H1 (cell line): ENCODE measurements around the gene SPATS2. TPM values are rescaled to one million over a fixed set of nuclear protein-coding genes. Genes with fewer than 3 reads are reported as not detected.

Experiments used
- CTCF ChIA-PET: fragments of 300-600 bp; sonication (Branson Sonifier 250); formaldehyde crosslinking; loops from one replicate; lab custom pipeline; 2021; ENCODE audit not compliant: partially characterized antibody; lab: Charles Lee
- POLR2A ChIA-PET: fragments of 300-600 bp; sonication (Branson Sonifier 250); formaldehyde crosslinking; loops from one replicate; lab custom pipeline; 2021; ENCODE audit warnings: inconsistent platforms; ENCODE audit not compliant: partially characterized antibody; lab: Charles Lee
- DNase-seq, 2 experiments: peaks; one replicate each; pipeline versions ENCODE4 v3.0.0 to v3.0.0-alpha.2; 2010 to 2022; ENCODE audit warnings: low spot score in 2 of 2, low read depth in 1 of 2, mixed read lengths in 1 of 2
- FAIRE-seq: peaks from 2 replicates; lab custom pipeline; 2011; peaks lifted over from hg19 to GRCh38; lab: Jason Lieb, UNC
- H2AFZ ChIP-seq: 2 replicates; pipeline ENCODE4 v1.8.1; 2012; ENCODE audit warnings: low read length, inconsistent platforms
- H2AK5ac ChIP-seq: 2 replicates; pipeline ENCODE4 v1.6.1; 2013; ENCODE audit warnings: low read depth, low read length
- H2BK120ac ChIP-seq: replicated peaks from 2 replicates; pipeline ENCODE3; 2013; ENCODE audit warnings: low read depth, low read length, inconsistent platforms
- H2BK12ac ChIP-seq: 2 replicates; pipeline ENCODE4 v1.6.1; 2013; ENCODE audit warnings: low read depth, low read length
- H2BK15ac ChIP-seq: 2 replicates; pipeline ENCODE4 v1.6.1; 2013; ENCODE audit warnings: low read length
- H2BK20ac ChIP-seq: 2 replicates; pipeline ENCODE4 v1.6.1; 2013; ENCODE audit warnings: low read length
- H2BK5ac ChIP-seq: 2 replicates; pipeline ENCODE4 v1.6.1; 2013; ENCODE audit warnings: low read depth, low read length
- H3K14ac ChIP-seq: 2 replicates; pipeline ENCODE4 v1.6.1; 2013; ENCODE audit warnings: inconsistent platforms; ENCODE audit not compliant: insufficient read length
- H3K18ac ChIP-seq: 2 replicates; pipeline ENCODE4 v1.6.1; 2013; ENCODE audit warnings: low read length; ENCODE audit errors: extremely low read depth
- H3K23ac ChIP-seq: 2 replicates; pipeline ENCODE4 v1.6.1; 2013; ENCODE audit warnings: inconsistent platforms; ENCODE audit not compliant: insufficient read length
- H3K23me2 ChIP-seq: 2 replicates; pipeline ENCODE4 v1.6.1; 2013; ENCODE audit warnings: low read depth, low read length
- H3K27ac ChIP-seq: 2 replicates; pipeline ENCODE4 v1.6.1; 2011; ENCODE audit warnings: low read depth, low read length, inconsistent platforms
- H3K27me3 ChIP-seq, 4 experiments: replicated peaks in 1 of 4; 1 replicate in 1 of 4; 2 replicates in 3 of 4; pipeline versions ENCODE4 v1.6.1 to v1.8.1; 2011 to 2013; ENCODE audit warnings: low read length in 3 of 4, mild to moderate bottlenecking in 3 of 4, inconsistent platforms in 2 of 4, mixed read lengths in 2 of 4, moderate library complexity in 1 of 4; ENCODE audit not compliant: control insufficient read depth in 3 of 4, insufficient read depth in 3 of 4; ENCODE audit errors: extremely low read depth in 1 of 4
- H3K36me3 ChIP-seq, 4 experiments: 2 replicates each; pipeline versions ENCODE4 v1.6.1 to v1.8.1; 2011 to 2013; ENCODE audit warnings: mild to moderate bottlenecking in 4 of 4, low read length in 3 of 4, moderate library complexity in 2 of 4, control low read depth in 1 of 4, inconsistent platforms in 1 of 4; ENCODE audit not compliant: insufficient read depth in 4 of 4, control insufficient read depth in 2 of 4
- H3K4ac ChIP-seq: replicated peaks from 2 replicates; pipeline ENCODE3; 2013; ENCODE audit warnings: low read length, low read depth, mixed read lengths, inconsistent platforms; ENCODE audit not compliant: insufficient read length
- H3K4me1 ChIP-seq, 4 experiments: replicated peaks in 1 of 4; 1 replicate in 1 of 4; 2 replicates in 3 of 4; pipeline versions ENCODE4 v1.6.1 to v1.8.1; 2011 to 2013; ENCODE audit warnings: low read length in 3 of 4, inconsistent platforms in 2 of 4, mixed read lengths in 1 of 4; ENCODE audit not compliant: insufficient read depth in 4 of 4, control insufficient read depth in 3 of 4
- H3K4me2 ChIP-seq, 2 experiments: 2 replicates each; pipeline versions ENCODE4 v1.6.1 to v1.8.1; 2011 to 2013; ENCODE audit warnings: low read depth in 2 of 2, low read length in 2 of 2, control low read depth in 1 of 2, inconsistent platforms in 1 of 2, mild to moderate bottlenecking in 1 of 2; ENCODE audit not compliant: insufficient read depth in 1 of 2
- H3K4me3 ChIP-seq, 4 experiments: fragments of 200-600, 300-600 bp in 1 of 4; sonication (generic), shearing (Covaris generic), sonication (Bioruptor Twin) in 1 of 4; 2 replicates each; pipeline versions ENCODE4 v1.5.1 to v1.8.1; 2011 to 2016; ENCODE audit warnings: low read length in 4 of 4, low read depth in 3 of 4, control low read depth in 2 of 4, inconsistent platforms in 2 of 4, mild to moderate bottlenecking in 2 of 4, mixed read lengths in 1 of 4, moderate library complexity in 1 of 4; ENCODE audit not compliant: insufficient read depth in 2 of 4; ENCODE audit errors: extremely low read depth in 1 of 4
- H3K56ac ChIP-seq: replicated peaks from 2 replicates; pipeline ENCODE3; 2013; ENCODE audit warnings: low read depth, mild to moderate bottlenecking, mixed read lengths, low read length, inconsistent platforms; ENCODE audit not compliant: insufficient read length
- H3K79me1 ChIP-seq: 2 replicates; pipeline ENCODE4 v1.6.1; 2013; ENCODE audit warnings: low read depth, low read length, control low read depth
- H3K79me2 ChIP-seq, 2 experiments: 2 replicates each; pipeline versions ENCODE4 v1.6.1 to v1.8.1; 2012 to 2013; ENCODE audit warnings: low read length in 2 of 2, mild to moderate bottlenecking in 2 of 2, inconsistent platforms in 1 of 2; ENCODE audit not compliant: insufficient read depth in 2 of 2, control insufficient read depth in 1 of 2
- H3K9ac ChIP-seq, 4 experiments: replicated peaks in 1 of 4; 1 replicate in 1 of 4; 2 replicates in 3 of 4; pipeline versions ENCODE4 v1.6.1 to v1.8.1; 2011 to 2013; ENCODE audit warnings: low read depth in 3 of 4, low read length in 3 of 4, control low read depth in 2 of 4, mild to moderate bottlenecking in 2 of 4, moderate library complexity in 2 of 4, inconsistent platforms in 1 of 4; ENCODE audit errors: extremely low read depth in 1 of 4
- H3K9me3 ChIP-seq, 2 experiments: 2 replicates each; pipeline versions ENCODE4 v1.6.1 to v1.8.1; 2012 to 2013; ENCODE audit warnings: mild to moderate bottlenecking in 2 of 2, moderate library complexity in 2 of 2, control low read depth in 1 of 2, inconsistent platforms in 1 of 2, low read depth in 1 of 2, low read length in 1 of 2, mixed read lengths in 1 of 2; ENCODE audit not compliant: insufficient read depth in 2 of 2
- H4K20me1 ChIP-seq, 2 experiments: replicated peaks in 1 of 2; 2 replicates each; pipeline versions ENCODE3 to v1.8.1; 2011 to 2013; ENCODE audit warnings: inconsistent platforms in 2 of 2, low read length in 2 of 2, mild to moderate bottlenecking in 1 of 2; ENCODE audit not compliant: insufficient read depth in 2 of 2, control insufficient read depth in 1 of 2
- H4K5ac ChIP-seq: 2 replicates; pipeline ENCODE4 v1.6.1; 2013; ENCODE audit warnings: low read length, low read depth, mixed read lengths, inconsistent platforms; ENCODE audit not compliant: insufficient read length
- H4K8ac ChIP-seq: 2 replicates; pipeline ENCODE4 v1.8.0; 2013; ENCODE audit warnings: mild to moderate bottlenecking, moderate library complexity, low read length, inconsistent platforms; ENCODE audit not compliant: insufficient read depth; ENCODE audit errors: extremely low read depth
- H4K91ac ChIP-seq: replicated peaks from 2 replicates; pipeline ENCODE3; 2013; ENCODE audit warnings: low read length, mixed read lengths, inconsistent platforms; ENCODE audit not compliant: insufficient read length
- HDAC6 ChIP-seq: IDR thresholded peaks from one replicate; pipeline ENCODE4 v1.7.1; 2012; ENCODE audit warnings: low read depth, mild to moderate bottlenecking, inconsistent platforms, low read length, moderate library complexity
- POLR2AphosphoS5 ChIP-seq: IDR thresholded peaks from 2 replicates; pipeline ENCODE4 v1.6.1; 2011; ENCODE audit warnings: low read depth, low read length
- POU5F1 ChIP-seq: IDR thresholded peaks from 2 replicates; pipeline ENCODE4 v1.6.1; 2011; ENCODE audit warnings: low read depth, mild to moderate bottlenecking, low read length, moderate library complexity
- SRF ChIP-seq: IDR thresholded peaks from 2 replicates; pipeline ENCODE4 v1.6.1; 2011; ENCODE audit warnings: mild to moderate bottlenecking, low read depth, low read length, moderate library complexity
- TAF1 ChIP-seq: IDR thresholded peaks from 2 replicates; pipeline ENCODE4 v1.6.1; 2011; ENCODE audit warnings: mild to moderate bottlenecking, low read depth, low read length
- TAF7 ChIP-seq: optimal IDR thresholded peaks from 2 replicates; pipeline ENCODE3; 2011; ENCODE audit warnings: low read depth, mild to moderate bottlenecking, inconsistent platforms, low read length, moderate library complexity, borderline replicate concordance
- WGBS, 2 experiments: shearing (Covaris generic) in 1 of 2; methylation state at CpG; one replicate each; pipeline versions ENCODE4 v1.1.6 to v1.1.7; 2013 to 2015; ENCODE audit warnings: low lambda C conversion rate in 2 of 2, mixed read lengths in 2 of 2, inconsistent platforms in 1 of 2, low coverage in 1 of 2, missing lambda C conversion rate in 1 of 2; ENCODE audit not compliant: insufficient replicate concordance in 2 of 2, insufficient coverage in 1 of 2, insufficient read length in 1 of 2; ENCODE audit errors: extremely low coverage in 1 of 2, missing lambda C conversion rate in 1 of 2; 5-methylcytosine and 5-hydroxymethylcytosine counted together
- polyA plus RNA-seq, 7 experiments: library from polyadenylated mRNA; depleted of rRNA in 3 of 7; stranded (reverse) in 5 of 7; unstranded in 2 of 7; fragments of >200 nt in 5 of 7; fragments of 200-250 nt in 2 of 7; gene quantifications; 1 replicate in 5 of 7; 2 replicates in 1 of 7; 4 replicates in 1 of 7; pipeline versions ENCODE4 v1.2.1 to v1.2.3, GENCODE V29; 2011 to 2013; ENCODE audit warnings: missing spikeins in 2 of 7, mixed read lengths in 2 of 7
- total RNA-seq: library from RNA; stranded (reverse); fragmentation: NEBNext Ultra II Directional; extraction: Animal tissue kit (Norgen Biotek cat#: 25700); gene quantifications from 2 replicates; pipeline ENCODE4 v1.2.1, GENCODE V29; 2021

Gene SPATS2
- total and polyA plus RNA-seq, 2 of the 8 experiments (the other 6 are each of a cell fraction or from before 2014, with no cell fraction given): 19.2 to 24.5 TPM

GRCh38 chr12:49538510-49539403 is 171.5 kb downstream of the SPATS2 start, which contains the start of gene KCNH3:
KCNH3 (plus strand) TSS chr12:49539030; CDS start chr12:49539417, 387 bp downstream.
- H3K79me2 ChIP-seq: no peaks in the 10 kb centered on the region
- H2BK12ac ChIP-seq: no peak within 1 kb of the TSS
- H3K9ac ChIP-seq: no peak within 1 kb of the TSS
- FAIRE-seq: no peak
- no peak within 1 kb of the TSS for H2BK120ac ChIP-seq
- ChIA-PET POLR2A (interaction anchor here (1.1 to 2.1 kb wide), 4 partner anchors 25 to 273 kb away, joined by 3 to 4 read pairs (median 4); partner anchors contain the start of genes SPATS2 and TUBA1C), CTCF (interaction anchor here (0.6 to 7.8 kb wide), 9 partner anchors 13 to 250 kb away, joined by 3 to 91 read pairs (median 4); partner anchors contain the start of gene PRPH)
- H3K27me3 ChIP-seq: peaks cover 64 to 87% (median 84%) of the 10 kb centered on the region in 4 experiments
- no peak within 1 kb of the TSS for H2BK5ac ChIP-seq
- H3K79me1 ChIP-seq: no peaks in the 10 kb centered on the region
- peak in 1 of 2 experiments; percentile 76 for DNase-seq
- peaks cover 0 to 25% (median 9%) of the 10 kb centered on the region in 4 experiments; a peak in 6 of 7 replicates for H3K4me1 ChIP-seq
- no peak within 1 kb of the TSS for H3K14ac ChIP-seq
- TF ChIP-seq SRF: no peak
- no peak for TF ChIP-seq POU5F1
- TF ChIP-seq TAF1: no peak
- TF ChIP-seq HDAC6: no peak
- no peak for TF ChIP-seq POLR2AphosphoS5
- TF ChIP-seq TAF7: no peak
- H2AFZ ChIP-seq: 0 out of 2 replicates have a peak within 1 kb of the TSS, but pooled peaks have one; percentile 45
- no peak within 1 kb of the TSS for H3K4ac ChIP-seq
- no peaks in the 10 kb centered on the region for H3K9me3 ChIP-seq
- H3K18ac ChIP-seq: no peak within 1 kb of the TSS; the same call in none of the 2 replicates
- no peak within 1 kb of the TSS for H3K56ac ChIP-seq
- no peak within 1 kb of the TSS for H4K5ac ChIP-seq
- H4K91ac ChIP-seq: no peak within 1 kb of the TSS
- no peak within 1 kb of the TSS for H2BK15ac ChIP-seq
- peaks cover 5 to 10% of the 10 kb centered on the region in 2 experiments for H4K20me1 ChIP-seq
- H2AK5ac ChIP-seq: no peak within 1 kb of the TSS
- H4K8ac ChIP-seq: peak within 1 kb of the TSS; percentile 85
- H2BK20ac ChIP-seq: no peak within 1 kb of the TSS
- peak within 1 kb of the TSS; percentile 29 to 56 (median 38) for H3K4me3 ChIP-seq
- H3K27ac ChIP-seq: no peak within 1 kb of the TSS
- peaks cover 9% of the 10 kb centered on the region for H3K23me2 ChIP-seq
- H3K23ac ChIP-seq: no peak within 1 kb of the TSS
- WGBS, 2 experiments: 4% methylated on average over 12 of the region's 107 CpGs; no CpG with 5 or more reads in 1 of the 2 experiments
- peaks cover 0 to 6% (median 0%) of the 10 kb centered on the region in 4 experiments; a peak in 1 of 8 replicates for H3K36me3 ChIP-seq
- H3K4me2 ChIP-seq: peak within 1 kb of the TSS; percentile 69 to 95
